Breast epithelium (tissue), 4 donors: ENCODE results near the gene GPM6B. TPM values are rescaled to one million over a fixed set of nuclear protein-coding genes. Genes with fewer than 3 reads are reported as not detected.

ENCODE experiments used
- DNase-seq, 2 donors: peaks; one replicate each; pipeline ENCODE4 v3.0.0-alpha.2; 2019; ENCODE audit warnings: low spot score in 2 of 2
- H3K27ac ChIP-seq, 2 donors: fragments of 200-600 bp; sonication (generic) in 1 of 2; one replicate each; pipeline ENCODE4 v1.5.1; 2016 to 2019; ENCODE audit warnings: mild to moderate bottlenecking in 1 of 2
- H3K27me3 ChIP-seq, 2 donors: fragments of 200-600 bp; sonication (generic) in 1 of 2; one replicate each; pipeline versions ENCODE4 v1.5.1 to v1.6.0; 2017 to 2019; ENCODE audit warnings: control low read depth in 1 of 2, mild to moderate bottlenecking in 1 of 2
- H3K36me3 ChIP-seq: fragments of 200-600 bp; one replicate; pipeline ENCODE4 v1.5.1; 2019
- H3K4me1 ChIP-seq, 2 donors: fragments of 200-600 bp; sonication (generic); one replicate each; pipeline ENCODE4 v1.5.1; 2016 to 2019; ENCODE audit warnings: control low read depth in 1 of 2
- H3K4me3 ChIP-seq, 3 donors: fragments of 200-600 bp; sonication (generic); 1 replicate in 2 of 3; 2 replicates in 1 of 3; pipeline ENCODE4 v1.5.1; 2016 to 2019; ENCODE audit warnings: mild to moderate bottlenecking in 3 of 3, moderate library complexity in 2 of 3
- H3K9me3 ChIP-seq, 2 donors: fragments of 200-600 bp; sonication (generic) in 1 of 2; one replicate each; pipeline ENCODE4 v1.5.1; 2016 to 2019; ENCODE audit warnings: control low read depth in 1 of 2
- POLR2A ChIP-seq: fragments of 450-650 bp; IDR thresholded peaks from one replicate; pipeline ENCODE4 v1.6.1; 2016; ENCODE audit warnings: antibody characterized with exemption, mild to moderate bottlenecking, moderate library complexity
- POLR2AphosphoS5 ChIP-seq, 3 donors: sonication (generic); formaldehyde crosslinking; IDR thresholded peaks; one replicate each; pipeline ENCODE4 v1.6.1; 2017; ENCODE audit warnings: antibody characterized with exemption in 3 of 3
- intact Hi-C: fragments of 100-400 bp; cut with DNase I; formaldehyde crosslinking; loops from one replicate; pipeline ENCODE4 v1.15.1; 2023; ENCODE audit warnings: low total_unique reads
- total RNA-seq, 3 donors: library from RNA; depleted of rRNA; stranded (reverse); fragments of >200 nt; gene quantifications; one replicate each; pipeline ENCODE4 v1.1.0, GENCODE V29; 2016
- TF ChIP-seq, protein P1 (sequence below), 3 donors: fragments of 450-650 bp; IDR thresholded peaks; one replicate each; pipeline ENCODE4 v1.5.1; 2016 to 2017; ENCODE audit warnings: antibody characterized with exemption in 3 of 3, mild to moderate bottlenecking in 3 of 3, moderate library complexity in 3 of 3

GPM6B gene
- total RNA-seq, 3 donors from 2014 or later: 3.4 to 81.7 (median 35.7) TPM

DNA sequence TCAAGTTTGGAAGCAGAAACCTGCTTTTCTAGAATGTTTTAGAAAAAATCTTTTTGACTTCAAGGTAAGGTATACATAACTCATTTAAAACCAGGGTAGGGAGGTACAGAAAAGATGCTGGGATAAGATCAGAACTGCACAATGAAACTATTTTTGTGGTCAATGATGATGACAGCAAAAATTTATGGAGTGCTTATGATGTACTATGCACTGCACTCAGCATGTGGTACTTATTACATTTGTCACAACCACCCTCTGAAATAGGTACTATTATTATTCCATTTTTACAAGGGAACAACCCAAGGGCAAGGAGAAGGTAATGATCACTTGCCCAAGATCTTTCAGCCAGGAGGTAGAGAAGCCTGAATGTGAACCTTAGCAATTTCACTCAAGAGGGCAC is 8.0 kb downstream of the GPM6B start:
- intact Hi-C loops: loop anchor here (5.0 kb wide), 1 partner anchor 257 kb away; no protein-coding TSS in a partner anchor
- peaks cover 0 to 36% of the 10 kb centered on the region in 2 donors for H3K27me3 ChIP-seq
- TF ChIP-seq POLR2A (no peak), POLR2AphosphoS5 (IDR thresholded peaks at IDR 0.05) (no peak)
- TF ChIP-seq, protein P1, sequence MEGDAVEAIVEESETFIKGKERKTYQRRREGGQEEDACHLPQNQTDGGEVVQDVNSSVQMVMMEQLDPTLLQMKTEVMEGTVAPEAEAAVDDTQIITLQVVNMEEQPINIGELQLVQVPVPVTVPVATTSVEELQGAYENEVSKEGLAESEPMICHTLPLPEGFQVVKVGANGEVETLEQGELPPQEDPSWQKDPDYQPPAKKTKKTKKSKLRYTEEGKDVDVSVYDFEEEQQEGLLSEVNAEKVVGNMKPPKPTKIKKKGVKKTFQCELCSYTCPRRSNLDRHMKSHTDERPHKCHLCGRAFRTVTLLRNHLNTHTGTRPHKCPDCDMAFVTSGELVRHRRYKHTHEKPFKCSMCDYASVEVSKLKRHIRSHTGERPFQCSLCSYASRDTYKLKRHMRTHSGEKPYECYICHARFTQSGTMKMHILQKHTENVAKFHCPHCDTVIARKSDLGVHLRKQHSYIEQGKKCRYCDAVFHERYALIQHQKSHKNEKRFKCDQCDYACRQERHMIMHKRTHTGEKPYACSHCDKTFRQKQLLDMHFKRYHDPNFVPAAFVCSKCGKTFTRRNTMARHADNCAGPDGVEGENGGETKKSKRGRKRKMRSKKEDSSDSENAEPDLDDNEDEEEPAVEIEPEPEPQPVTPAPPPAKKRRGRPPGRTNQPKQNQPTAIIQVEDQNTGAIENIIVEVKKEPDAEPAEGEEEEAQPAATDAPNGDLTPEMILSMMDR (IDR thresholded peaks at IDR 0.05): no peak
- no peaks in the 10 kb centered on the region for H3K9me3 ChIP-seq
- H3K4me3 ChIP-seq: no peak overlapping the region
- no peaks in the 10 kb centered on the region for H3K36me3 ChIP-seq
- no peak overlapping the region for H3K27ac ChIP-seq
- no peak for DNase-seq
- no peaks in the 10 kb centered on the region for H3K4me1 ChIP-seq

DNA sequence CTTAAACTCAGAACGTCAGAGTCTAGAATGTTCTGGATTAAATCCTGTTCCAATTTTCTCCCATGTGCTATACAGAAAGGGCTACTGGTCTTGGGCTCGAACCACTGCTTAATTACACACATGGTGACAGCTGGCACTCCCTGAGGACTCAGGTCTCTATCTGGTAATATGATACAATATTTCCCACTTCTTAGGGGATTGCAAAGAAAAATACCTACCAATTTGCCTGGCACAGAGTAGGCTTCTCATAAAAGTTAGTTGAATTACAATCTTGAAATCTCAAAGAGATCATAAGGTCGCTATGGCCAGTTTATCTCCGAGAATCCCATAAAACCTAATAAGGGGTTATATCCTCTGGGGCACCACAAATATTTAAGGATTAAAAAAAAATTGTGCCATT is 8.6 kb downstream of the GPM6B start:
- H3K9me3 ChIP-seq: no peaks in the 10 kb centered on the region
- TF ChIP-seq POLR2A (no peak), POLR2AphosphoS5 (IDR thresholded peaks at IDR 0.05) (no peak)
- TF ChIP-seq, protein P1 (IDR thresholded peaks at IDR 0.05): no peak
- H3K27ac ChIP-seq: no peak overlapping the region
- H3K4me3 ChIP-seq: no peak overlapping the region
- no peaks in the 10 kb centered on the region for H3K4me1 ChIP-seq
- DNase-seq: no peak
- intact Hi-C loops: loop anchor here (5.0 kb wide), 1 partner anchor 256 kb away; no protein-coding TSS in a partner anchor
- H3K36me3 ChIP-seq: no peaks in the 10 kb centered on the region
- H3K27me3 ChIP-seq: peaks cover 0 to 36% of the 10 kb centered on the region in 2 donors

DNA sequence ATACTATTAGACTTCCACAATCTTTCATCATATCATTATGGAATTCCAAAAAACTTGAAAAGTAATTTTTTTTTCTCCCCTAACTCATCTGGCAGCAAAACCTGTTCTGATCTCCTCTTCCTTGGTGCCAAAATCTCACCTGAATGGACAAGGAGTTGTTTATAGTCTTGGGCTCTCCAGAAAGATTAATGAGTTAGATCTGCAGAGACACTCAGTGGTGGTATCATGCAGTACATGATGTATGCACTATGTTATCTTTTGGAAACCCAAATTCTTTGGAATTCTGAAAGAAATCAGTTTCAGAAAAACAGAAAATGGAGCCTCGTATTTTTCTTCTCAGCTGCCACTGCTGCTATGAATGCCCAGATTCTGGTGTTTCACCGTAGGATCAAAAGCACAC is 11.7 kb downstream of the GPM6B start:
- TF ChIP-seq POLR2A (no peak), POLR2AphosphoS5 (IDR thresholded peaks at IDR 0.05) (no peak)
- TF ChIP-seq, protein P1 (IDR thresholded peaks at IDR 0.05): no peak
- DNase-seq: no peak
- Histone ChIP-seq H3K4me3 (no peak overlapping the region), H3K27me3 (peaks cover 0 to 46% of the 10 kb centered on the region in 2 donors), H3K36me3 (no peaks in the 10 kb centered on the region), H3K4me1 (no peaks in the 10 kb centered on the region), H3K27ac (no peak overlapping the region), H3K9me3 (no peaks in the 10 kb centered on the region)
- intact Hi-C loops: loop anchor here (5.0 kb wide), 1 partner anchor 253 kb away; no protein-coding TSS in a partner anchor

DNA sequence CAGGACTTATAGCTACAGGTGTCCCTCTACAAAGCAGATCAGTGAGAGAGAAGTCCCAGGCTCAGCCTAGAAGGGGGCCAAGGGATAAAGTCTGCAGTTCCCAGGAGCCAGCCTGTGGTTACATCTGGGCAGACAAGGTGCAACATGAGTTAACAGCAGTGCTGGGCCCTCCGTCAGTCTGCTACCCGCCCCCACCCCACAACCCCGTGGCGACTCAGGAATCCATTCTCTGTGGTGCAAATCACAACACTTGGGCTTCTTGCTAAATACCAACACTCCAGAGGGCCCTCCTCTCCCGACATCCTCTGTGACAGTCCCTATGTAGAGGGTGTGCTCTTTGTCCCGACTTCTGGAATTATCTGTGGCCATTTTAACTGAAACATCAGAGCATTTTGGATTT is 13.8 kb downstream of the GPM6B start:
- DNase-seq: no peak
- Histone ChIP-seq H3K36me3 (no peaks in the 10 kb centered on the region), H3K4me1 (no peaks in the 10 kb centered on the region), H3K27me3 (peaks cover 0 to 48% of the 10 kb centered on the region in 2 donors), H3K9me3 (peaks cover 0 to 3% of the 10 kb centered on the region in 2 donors), H3K4me3 (no peak overlapping the region), H3K27ac (no peak overlapping the region)
- TF ChIP-seq POLR2AphosphoS5 (IDR thresholded peaks at IDR 0.05): no peak
- TF ChIP-seq POLR2A: no peak
- TF ChIP-seq, protein P1 (IDR thresholded peaks at IDR 0.05): no peak
- intact Hi-C loops: no loop called here

DNA sequence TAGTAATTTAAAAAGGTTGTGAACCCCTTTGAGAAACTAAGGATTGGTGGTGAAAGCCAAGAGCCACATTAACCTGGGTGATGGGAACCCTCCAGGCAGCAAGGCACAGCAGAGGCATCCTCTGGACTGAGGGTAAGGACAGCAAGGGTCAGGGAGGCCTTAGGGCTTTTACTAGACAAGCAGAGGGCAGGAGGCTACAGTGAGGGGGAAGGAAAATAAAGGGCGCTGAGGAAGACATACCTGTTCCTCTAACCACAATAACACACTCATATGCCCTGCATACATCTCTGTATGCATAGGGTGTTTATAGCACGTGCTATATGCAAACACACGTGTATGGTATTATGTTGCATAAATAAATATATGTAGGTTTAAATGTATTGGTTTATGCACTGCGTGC is 18.7 kb downstream of the GPM6B start:
- no peak for DNase-seq
- no peaks in the 10 kb centered on the region for H3K36me3 ChIP-seq
- no peak overlapping the region for H3K27ac ChIP-seq
- H3K9me3 ChIP-seq: peaks cover 0 to 3% of the 10 kb centered on the region in 2 donors
- no peaks in the 10 kb centered on the region for H3K4me1 ChIP-seq
- TF ChIP-seq POLR2A (no peak), POLR2AphosphoS5 (IDR thresholded peaks at IDR 0.05) (no peak)
- TF ChIP-seq, protein P1 (IDR thresholded peaks at IDR 0.05): no peak
- H3K27me3 ChIP-seq: peaks cover 0 to 50% of the 10 kb centered on the region in 2 donors
- H3K4me3 ChIP-seq: no peak overlapping the region
- intact Hi-C loops: no loop called here
